Stimulated activated CD4-positive, alpha-beta T cell treated with anti-CD3 and anti-CD28 coated beads, TNF-alpha, amount 100 ng/mL, for 48 hours (primary cell): Measurements from ENCODE around the gene COMMD2.

ENCODE experiments used
- DNase-seq, 3 donors: peaks; one replicate each; pipeline ENCODE4 v3.0.0-alpha.2; 2020; ENCODE audit warnings: low read depth in 3 of 3

The COMMD2 gene

GRCh38 chr3:149752051-149752787 is at the start of gene COMMD2:
Gene COMMD2 (minus strand): TSS chr3:149752489. CDS start chr3:149752444, 45 bp downstream.
- DNase-seq = peak; percentile 60 to 74 (median 62)

- DNase-seq = no peak
Measured at GRCh38 chr3:149801639-149802038, 49.4 kb upstream of the COMMD2 start.

DNA sequence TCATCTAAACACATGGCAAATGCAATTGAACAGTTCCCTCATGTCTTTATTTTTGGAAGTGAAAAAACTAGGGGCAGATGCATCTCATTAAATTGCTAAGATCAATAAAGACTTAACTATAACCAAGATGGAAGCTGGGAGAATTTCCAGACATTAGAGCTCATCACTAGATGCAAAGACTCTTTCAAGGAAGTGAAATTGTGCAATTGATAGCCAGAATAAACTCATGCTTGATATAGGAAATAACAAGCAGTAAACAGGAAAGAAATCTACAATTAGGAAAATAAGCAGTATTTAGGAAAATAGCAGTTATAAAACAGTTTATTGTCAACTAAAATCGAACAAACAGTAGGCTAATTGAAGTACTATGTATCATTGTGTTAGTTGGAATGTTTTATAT is 48.9 kb upstream of the COMMD2 start:
- no peak for DNase-seq

DNA sequence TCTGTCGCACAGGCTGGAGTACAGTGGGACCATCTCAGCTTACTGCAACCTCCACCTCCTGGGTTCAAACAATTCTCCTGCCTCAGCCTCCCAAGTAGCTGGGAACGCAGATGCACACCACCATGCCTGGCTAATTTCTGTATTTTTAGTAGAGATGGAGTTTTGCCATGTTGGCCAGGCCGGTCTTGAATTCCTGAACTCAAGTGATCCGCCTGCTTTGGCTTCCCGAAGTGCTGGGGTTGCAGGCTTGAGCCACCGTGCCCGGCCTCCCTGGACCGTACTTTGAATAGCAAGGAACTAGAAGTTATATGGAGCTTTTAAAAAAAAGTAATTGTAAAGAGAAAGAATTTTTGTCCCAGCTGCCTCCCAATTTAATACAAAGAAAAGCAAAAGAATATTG is 48.4 kb upstream of the COMMD2 start:
- DNase-seq = no peak

DNA sequence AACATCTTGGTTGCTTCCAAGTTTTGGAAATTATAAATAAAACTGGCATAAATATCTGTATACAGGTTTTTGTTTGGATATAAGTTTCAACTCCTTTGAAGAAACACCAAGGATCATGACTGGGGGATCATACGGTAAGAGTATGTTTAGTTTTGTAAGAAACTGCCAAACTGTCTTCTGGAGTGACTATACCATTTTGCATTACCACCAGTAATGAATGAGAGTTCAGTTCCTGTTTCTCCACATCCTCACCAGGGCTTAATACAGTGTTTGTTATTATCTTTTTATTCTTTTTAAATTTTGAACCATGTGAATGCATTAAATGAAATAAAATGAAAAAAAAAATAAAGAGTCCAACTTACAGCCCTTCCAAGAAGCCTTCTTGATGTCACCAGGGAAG is 43.7 kb upstream of the COMMD2 start:
- no peak for DNase-seq

GRCh38 chr3:149792452-149793270 is 40.4 kb upstream of the COMMD2 start, which contains the start of gene ANKUB1:
Gene ANKUB1 (minus strand): TSS chr3:149792554. CDS start chr3:149792366, 188 bp downstream.
- no peak for DNase-seq

DNA sequence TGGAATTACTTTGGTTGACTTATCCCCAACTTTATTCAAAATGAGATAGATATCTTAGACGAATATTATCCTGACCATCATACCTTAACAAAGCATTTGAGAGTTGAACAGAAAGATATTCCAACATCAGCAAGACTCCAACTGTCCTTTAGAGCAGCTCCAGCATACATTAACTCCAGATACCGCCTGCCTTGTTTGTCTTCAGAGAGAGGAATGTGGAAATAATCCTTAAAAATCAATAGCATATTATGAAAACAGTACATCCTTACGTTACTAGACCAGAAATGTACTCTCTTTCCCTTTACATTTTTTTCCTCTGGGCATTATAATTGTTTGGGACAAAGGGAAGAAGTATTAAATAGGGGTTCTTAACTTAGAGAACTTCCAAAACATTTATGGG is 38.4 kb upstream of the COMMD2 start:
- DNase-seq = no peak

DNA sequence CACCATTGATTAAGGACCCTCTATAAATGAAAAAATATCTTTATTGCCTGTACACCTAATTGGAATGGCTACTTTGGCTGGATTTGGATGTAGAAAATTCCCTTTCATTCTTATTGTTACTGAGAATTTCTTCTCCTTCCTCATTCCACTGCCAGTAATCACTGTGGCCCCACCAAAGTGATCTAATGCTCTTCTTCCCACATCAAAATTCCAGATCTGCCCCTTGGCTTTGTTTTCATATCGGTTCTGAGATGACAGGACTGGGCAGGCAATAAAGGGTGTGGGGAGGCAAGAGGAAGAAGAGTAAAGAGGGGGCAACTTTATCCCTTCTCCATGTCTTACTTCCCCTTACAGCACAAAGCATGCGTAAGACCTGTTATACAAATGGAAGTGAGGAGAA is 38.0 kb upstream of the COMMD2 start:
- no peak for DNase-seq

DNA sequence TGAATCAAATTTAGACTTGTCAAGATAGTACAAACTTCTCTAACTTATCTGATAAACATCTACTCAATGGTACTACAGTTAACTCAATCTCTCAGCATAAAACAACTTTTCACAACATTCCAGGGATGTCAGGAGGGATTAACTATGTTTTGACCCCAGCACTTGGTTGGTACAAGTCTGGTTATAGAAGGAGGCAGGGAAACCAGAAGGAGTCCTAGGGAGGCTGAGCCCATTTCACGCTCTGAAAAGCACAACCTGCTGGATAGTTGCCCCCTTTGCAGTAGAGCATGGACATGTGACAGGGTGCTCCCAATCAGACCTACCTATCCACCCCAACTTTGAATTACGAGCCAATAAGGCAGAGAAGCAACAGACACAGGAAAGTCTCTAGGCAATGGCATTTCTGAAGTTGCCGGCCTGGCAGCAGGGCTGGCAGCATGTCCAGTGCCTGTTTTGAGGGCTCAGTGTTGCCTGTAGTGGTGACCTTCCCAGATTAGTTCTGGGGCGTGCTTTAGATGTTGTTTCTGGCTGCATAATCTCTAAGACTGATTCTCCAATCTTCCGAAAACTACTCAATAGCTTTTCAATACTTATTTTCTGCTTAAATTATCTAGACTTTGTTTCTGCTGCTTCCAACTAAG is 31.9 kb upstream of the COMMD2 start:
- DNase-seq = no peak

- DNase-seq = no peak
Measured at GRCh38 chr3:149783576-149783975, 31.3 kb upstream of the COMMD2 start.

GRCh38 chr3:149781741-149782140 is 29.5 kb upstream of the COMMD2 start:
- DNase-seq = no peak

GRCh38 chr3:149781211-149781610 is 28.9 kb upstream of the COMMD2 start:
- no peak for DNase-seq

DNA sequence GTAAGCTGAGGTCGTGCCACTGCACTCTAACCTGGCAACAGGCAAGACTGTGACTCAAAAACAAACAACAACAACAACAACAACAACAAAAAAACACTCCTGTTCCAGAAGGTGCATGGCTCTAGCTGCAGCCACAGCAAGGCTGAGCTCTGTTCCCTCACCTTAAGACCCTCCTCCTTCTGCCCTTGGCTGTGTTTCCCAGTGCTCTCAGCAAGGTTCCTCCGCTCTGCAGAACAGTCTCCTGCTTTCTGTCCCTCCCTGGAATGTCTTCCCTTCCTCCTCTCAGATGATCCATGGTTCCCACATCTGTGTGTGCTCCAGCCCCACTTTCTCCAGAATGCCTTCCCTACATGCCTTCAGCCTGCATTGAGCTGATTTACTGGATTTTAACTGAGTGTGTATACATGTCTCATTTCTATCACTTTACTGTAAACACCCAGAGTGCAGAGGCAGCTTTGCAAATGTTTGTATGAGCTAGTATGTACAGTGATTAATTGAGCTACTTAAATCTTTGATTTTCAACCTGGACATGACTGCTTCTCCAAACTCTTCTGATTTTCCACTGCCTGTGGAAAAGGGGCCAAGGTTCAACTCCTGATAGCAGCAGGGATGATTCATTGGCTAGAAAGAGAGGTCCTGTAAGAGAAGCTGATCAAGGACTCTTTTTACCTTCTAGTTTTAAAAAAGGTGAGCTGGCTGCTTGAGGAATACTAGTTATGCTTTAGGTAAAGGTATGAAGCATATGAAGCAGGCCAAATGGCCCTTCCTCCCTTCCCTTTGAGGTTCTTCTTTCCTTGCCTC is 25.3 kb upstream of the COMMD2 start:
- DNase-seq = no peak

DNA sequence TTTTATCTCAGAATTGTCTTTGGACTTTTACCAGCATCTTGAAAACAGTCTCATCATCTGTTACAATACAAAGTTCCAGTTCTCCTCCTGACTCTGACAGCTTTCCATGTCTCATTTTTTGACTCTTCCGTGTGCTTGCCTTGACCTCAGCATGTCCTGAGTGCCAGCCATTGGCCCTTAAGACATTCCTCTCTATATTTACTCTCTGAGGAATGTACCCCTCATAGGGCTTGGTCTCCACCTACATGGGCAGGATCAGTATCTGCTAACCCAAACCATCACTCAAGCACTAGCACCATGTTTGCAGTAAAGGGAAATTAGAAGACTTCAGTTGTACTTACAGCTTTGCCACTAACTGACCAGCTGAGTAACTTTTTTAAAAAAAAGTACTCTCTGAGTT is 23.9 kb upstream of the COMMD2 start:
- DNase-seq = no peak

GRCh38 chr3:149772861-149773260 is 20.6 kb upstream of the COMMD2 start:
- no peak for DNase-seq

DNA sequence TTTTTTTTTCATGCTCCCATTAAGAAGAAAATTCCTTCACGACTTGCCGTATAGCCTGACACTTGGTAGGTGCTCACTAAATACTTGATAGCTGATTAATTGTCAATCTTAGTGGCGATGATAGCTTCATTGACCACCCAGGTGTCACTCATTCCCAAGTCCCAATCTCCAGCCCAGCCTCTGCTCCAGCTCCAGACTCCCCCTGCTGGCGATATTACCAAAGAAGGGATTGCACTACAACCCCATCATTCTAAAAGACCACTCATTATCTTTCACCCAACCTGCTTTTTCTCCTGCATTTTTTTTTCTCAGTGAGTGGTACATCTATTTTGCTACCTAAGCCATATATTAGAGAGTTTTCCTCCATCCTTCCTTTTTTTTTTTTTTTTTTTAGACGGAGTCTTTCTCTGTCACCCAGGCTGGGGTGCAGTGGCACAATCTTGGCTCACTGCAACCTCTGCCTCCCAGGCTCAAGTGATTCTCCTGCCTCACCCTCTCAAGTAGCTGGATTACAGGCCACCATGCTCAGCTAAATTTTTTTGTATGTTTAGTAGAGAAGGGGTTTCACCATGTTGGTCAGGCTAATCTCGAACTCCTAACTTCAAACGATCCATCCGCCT is 19.5 kb upstream of the COMMD2 start:
- peak in 2 of 3 donors; percentile 29 for DNase-seq

GRCh38 chr3:149770246-149770645 is 18.0 kb upstream of the COMMD2 start:
- DNase-seq = no peak

DNA sequence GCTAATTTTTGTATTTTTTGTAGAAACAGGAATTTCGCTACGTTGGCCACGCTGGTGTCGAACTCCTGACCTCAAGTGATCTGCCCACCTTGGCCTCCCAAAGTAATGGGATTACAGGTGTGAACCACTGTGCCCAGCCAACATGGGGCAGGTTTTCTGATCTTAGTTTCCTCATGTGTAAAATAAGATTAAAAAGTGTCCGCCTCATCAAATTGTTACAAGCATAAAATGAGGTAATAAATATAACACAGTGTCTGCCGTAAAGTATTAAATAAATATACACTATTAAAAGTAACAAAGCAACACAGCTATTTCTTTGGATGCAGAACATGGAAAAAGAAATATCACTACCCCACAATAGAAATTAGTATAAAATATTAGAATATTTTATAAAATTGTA is 16.4 kb upstream of the COMMD2 start:
- DNase-seq = no peak

GRCh38 chr3:149767720-149768119 is 15.4 kb upstream of the COMMD2 start:
- no peak for DNase-seq

DNA sequence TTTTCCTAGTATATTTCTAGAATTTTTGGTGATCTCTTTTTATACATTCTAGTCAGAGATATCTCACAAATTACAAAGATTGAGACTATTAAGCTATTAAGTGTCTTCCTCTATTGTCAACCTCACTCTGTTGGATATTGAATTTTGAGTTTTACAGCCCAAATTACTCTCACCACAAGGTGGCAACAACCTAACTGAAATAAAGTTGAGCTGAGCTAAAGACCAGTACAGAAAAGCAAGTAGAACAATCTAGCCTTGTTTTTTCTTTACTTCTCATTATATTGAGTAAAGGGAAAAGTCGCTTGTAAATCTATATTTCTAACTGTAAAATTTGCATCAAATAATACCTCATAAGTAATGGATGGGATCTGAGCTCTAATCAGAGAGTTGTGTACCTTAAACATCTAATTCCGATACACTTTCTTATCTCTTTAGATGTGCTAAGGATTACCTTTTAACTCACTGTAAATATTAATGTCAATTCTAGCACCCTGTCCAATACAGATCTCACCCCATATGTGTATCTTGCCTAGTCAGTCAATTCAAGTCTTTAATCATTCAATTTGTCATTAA is 13.6 kb upstream of the COMMD2 start:
- DNase-seq = no peak

- no peak for DNase-seq
Measured at GRCh38 chr3:149764302-149764701, 12.0 kb upstream of the COMMD2 start.
